Nucleus accumbens (tissue), 56 donors: ENCODE results near the gene CAPN5.
"Not testable (repeated sequence)": the region's sequence is repeated elsewhere in the genome, so short reads cannot be mapped to it uniquely, and the experiment has no call there.

Source experiments
- DNase-seq, 56 donors: peaks; one replicate each; lab custom pipeline; 2025; lab: John Stamatoyannopoulos, UW

CAPN5 gene

DNA sequence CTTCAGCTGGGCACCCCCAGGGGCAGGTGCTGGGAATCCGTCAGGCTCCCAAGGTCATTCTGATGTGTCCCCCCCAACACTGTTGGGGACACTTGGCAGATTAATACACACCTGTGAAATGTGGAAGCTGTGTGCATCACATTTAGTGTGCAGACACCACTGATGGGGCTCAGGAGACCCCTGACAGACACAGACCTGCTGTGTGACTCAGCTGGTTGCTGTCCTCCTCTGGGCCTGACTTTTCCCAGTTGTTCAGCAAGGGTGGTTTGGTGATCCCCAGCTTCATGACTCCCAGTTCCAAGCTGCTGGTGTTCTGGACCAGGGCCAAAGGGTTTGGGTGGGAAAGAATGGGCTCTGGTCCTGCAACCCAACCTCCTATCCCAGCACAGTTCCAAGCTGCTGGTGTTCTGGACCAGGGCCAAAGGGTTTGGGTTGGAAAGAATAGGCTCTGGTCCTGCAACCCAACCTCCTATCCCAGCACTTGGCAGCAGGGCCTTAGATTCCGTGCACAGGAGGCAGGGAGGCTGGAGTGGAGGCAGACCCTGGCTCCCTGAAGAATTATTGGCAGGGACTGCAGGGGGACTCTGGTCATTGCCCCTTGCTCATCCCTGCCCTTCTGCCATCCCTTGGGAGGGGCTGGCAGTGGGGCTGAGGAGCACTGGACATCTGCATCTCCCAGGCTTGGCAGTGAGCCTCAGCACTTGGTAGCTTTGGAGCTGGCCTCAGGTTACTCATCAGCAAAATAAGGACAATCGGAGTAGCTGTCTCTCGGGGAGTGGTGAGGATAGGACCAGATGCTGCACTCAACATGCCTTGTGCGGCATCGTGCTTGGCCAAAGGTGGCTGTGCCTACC lies 27.4 kb downstream of the CAPN5 start:
- peak in 1 of 56 donors; percentile 53 for DNase-seq

DNA sequence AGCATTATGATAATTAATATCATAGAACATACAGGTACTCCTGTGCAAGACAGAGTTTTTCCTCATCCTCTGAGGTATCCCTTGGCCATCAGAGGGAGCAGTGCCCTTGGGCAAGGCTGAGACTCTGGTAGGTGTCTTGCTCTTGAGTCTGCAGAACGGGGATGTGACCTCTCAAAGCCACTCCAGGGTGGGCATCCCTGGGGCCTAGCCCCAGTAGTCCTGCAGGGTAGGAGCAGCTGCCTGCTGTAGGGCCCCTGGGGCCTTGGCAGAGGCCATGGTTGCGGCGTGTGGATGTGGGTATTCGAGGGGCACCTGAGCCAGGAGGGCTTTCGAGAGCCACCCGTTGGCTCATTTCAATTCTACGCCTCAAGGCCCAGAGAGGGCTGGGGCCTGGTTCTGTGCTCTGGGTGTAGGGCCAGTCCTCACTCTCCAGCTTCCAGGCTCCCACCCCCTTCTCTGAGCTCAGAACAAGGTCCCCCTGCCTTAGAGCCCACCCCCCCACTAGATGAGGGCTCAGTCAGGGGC lies 28.1 kb downstream of the CAPN5 start:
- no peak for DNase-seq

DNA sequence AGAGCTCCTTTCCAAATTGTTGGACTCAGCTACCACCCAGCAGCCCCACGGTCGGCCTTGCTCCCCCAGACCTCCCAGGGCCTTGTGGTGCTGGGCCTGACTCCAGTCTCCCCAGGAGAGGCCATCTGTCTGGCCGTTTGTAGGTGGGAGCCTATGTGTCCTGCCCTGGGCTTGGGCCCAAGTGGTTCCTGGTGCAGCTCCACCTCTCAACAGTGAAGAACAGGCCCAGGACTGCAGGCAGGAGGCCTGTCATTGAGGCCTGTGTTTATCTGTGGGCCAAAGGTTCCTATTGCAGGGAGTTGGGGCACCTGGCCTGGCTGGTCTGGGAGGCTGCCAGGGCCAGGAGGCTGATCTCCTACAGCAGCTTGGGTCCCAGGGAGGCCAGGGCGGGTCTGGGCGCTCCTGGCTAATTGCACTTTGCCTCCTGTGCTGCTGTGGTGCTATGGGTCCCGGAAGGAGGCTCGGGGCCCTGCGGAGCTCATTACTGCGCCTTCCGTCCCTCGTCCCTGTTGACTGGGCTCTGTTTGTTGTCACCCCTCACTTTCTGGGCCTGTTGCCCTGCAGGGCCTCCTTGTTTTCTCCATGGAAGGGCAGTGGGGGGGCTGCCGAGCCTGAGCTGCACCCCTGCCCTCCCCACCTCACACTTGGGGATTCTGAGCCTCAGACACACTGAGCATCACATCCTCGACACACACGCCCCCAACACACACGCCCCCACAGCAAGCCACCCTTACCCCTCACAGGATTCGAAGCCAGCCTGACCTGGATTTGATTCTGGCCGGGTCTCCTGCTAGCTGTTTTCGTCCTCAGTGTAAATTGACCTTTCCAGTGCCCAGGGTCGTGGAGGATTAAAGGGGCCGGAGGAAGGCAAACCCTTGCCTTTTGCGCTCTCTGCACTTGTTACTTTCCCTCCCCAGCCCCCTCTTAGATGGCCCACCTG lies 29.1 kb downstream of the CAPN5 start:
- DNase-seq: no peak

DNA sequence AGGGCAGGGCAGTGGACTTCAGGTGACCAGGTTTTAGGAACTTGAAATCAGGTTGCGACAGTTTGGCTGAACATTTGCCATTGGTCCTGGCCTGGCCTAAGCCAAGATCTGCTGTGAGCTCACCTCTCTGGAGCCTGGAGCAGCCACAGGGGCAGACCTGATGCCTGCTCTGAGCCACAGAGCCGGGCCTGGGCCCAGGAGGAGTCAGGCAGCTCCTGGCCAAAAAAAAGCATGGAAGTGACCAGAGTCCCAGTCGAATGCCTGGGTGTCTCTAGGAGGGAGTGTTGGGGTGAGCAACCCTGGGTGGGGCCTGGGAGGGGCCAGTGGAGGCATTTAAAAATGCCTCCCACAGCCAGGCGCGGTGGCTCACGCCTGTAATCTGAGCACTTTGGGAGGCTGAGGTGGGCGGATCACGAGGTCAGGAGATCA lies 29.8 kb downstream of the CAPN5 start:
- DNase-seq: no peak

DNA sequence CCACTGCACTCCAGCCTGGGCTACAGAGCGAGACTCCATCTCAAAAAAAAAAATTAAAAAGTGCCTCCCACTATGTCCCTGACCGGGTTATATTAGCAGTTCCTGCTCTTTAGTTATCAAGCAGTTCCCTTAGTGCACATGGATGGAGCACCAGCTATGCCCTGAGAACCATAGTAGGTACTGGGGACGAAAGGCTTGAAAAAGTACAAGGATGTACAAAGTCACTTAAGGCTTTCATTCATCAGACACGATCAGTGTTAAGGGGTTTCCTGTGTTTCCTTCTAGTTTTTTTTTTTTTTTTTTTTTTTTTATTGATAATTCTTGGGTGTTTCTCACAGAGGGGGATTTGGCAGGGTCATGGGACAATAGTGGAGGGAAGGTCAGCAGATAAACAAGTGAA lies 30.4 kb downstream of the CAPN5 start:
- DNase-seq: not testable (repeated sequence)

DNA sequence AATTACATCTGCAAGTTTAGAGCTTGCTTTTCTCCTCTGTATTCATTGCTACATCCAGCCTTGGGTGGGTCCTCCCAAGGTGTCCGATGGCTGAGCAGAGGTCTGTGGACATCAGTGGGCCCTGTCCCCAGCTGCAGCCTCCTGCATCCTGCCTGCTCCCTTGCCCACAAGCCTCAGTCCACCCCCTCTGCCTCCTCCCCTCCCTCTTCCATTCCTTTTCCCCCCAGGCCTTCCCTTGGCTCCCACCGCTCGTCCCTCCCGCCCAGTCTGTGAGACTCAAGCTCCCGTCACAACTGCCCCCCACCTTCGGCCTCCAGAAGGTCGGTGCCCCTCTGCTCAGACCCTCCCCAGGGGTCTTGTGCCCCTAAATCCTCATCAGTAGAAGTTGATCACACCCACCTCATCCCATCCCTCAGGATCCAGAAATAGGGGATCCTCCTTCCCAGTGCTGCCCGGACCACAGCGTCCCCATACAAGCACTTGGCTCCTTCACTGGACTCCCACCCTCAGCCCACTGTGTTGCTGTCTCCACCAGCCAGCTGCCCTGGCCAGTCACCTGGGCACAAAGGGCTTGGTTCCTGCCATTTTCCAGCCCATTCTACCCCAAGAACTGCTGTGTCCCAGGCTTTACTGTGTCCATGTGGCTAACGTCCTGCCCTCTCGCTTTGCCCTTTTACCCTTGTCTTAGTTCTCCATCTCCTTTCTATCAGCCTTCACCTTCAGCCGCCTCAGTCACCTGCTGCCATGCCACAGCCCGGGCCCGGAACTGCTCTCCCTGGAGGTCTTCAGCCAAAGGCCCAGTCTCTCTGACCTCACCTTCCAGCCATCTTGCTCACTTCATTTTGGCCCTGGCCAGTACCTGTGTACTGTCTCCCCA lies 33.6 kb downstream of the CAPN5 start:
- no peak for DNase-seq

DNA sequence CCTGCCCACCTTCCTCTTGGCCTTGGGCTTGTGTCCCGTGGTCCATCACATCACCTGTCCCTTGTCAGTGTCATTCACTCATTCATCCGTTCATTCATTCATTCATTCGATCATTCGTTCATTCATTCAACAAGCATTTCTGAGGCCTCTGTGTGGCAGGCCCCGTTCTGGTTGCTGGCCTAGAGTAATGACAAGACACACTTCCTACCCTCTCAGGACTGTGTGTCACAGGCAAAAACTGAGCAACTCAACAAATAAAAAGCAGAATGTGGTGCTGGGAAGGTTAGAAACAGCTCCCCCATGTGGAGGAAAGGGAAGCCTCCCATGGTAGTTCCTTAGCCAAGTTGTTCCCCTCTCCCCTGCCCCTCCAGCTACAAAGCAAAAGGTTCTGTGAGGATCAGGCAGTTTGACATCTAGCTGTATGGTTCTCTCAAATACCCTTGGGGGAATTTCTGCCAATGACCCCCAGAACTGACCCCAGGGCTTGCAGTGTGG lies 34.3 kb downstream of the CAPN5 start:
- DNase-seq: no peak

DNA sequence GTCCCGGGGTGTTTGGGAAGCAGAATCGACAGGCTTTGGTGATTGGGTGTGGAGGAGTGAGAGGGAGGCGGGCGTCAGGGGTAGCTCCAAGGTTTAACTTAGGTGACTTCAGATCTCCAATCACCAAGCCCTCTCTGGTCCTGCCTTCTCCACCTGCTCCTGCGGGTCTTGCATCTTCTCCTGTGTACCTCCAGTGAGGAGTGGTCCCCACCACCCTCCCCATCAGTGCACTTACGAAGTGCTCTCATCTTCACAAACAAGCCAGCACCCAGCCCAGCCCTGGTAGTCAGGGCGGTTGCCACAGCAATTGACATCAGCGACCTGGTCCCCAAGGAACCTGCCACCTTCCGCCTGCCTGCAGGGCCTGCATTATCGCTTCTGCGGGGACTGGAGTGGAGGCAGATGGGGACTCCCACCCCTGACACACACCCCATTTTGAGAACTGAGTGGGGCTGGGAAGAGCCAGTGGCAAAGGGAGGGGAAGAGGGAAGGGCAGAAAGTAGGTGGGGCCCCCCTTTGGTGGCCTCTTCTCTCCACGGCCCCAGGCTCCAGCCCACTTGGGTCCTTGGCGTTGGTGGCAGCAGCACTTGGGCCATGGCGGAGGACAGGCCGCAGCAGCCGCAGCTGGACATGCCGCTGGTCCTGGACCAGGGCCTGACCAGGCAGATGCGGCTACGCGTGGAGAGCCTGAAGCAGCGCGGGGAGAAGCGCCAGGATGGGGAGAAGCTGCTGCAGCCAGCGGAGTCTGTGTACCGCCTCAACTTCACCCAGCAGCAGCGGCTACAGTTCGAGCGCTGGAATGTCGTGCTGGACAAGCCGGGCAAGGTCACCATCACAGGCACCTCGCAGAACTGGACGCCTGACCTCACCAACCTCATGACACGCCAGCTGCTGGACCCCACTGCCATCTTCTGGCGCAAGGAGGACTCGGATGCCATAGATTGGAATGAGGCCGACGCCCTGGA lies 35.8 kb downstream of the CAPN5 start, which contains the start of gene OMP:
Gene OMP (plus strand): TSS at position 595 of the 965 bp plus-strand sequence. CDS start 0 bp downstream, at position 595.
- DNase-seq: no peak

DNA sequence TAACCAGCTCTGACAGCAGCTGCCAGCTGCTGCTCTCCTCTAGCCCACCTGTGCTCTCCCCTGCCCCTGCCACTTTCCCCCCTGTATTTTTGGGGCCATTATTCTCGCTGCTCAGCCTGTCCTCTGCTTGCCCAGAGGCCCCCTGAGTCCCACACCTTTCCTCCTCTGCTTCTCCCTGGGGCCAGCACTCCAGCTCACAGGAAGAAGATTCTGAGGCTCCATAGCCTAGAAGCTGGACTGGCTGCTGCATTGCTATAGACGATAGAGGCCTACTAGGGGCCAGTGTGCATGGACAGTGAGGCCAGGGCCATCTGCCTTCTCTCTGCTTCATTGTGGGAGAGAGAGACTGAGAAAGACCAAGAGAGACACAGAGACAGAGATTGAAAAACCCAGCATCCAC lies 36.5 kb downstream of the CAPN5 start:
- no peak for DNase-seq

DNA sequence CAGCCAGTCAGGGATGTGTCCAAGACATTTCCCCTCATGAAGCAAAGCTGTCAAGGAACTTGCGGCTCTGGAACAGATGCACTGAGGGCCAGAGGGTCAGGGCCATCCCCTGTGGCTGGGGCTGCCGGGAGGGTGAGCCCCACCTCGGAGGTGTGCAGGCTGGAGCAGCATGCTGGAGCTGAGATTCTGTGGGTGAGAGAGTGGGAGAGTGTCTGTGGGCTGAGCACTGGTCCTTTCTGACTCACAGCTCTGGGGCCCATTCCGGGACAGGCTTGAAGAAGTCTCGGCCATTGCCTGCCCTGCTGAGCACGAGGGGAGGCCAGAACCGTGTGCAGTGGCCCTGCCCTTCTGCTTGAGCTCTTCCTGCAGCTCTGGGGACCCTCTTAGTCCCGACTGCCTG lies 38.0 kb downstream of the CAPN5 start:
- DNase-seq: no peak

DNA sequence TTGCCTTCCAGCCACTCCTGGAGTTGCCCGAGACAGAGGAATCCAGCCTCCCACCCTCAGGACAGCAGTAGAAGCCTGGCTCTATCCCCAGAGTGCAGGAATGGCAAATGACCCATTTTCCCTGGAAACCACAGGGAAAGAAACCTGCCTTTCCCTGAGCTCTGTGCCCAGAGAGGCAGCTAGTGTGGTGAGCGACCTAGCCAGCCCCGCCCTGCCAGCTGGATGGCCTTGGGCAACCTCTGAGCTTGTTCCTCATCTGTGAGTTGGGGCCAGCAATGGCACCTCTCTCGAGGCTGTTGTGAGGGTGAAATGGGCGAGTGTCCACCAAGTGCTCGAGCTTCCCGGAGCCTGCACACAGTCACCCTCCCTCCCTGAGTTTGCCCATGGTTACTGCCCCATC lies 39.5 kb downstream of the CAPN5 start:
- peak in 18 of 56 donors; percentile 6 to 62 (median 24) for DNase-seq

DNA sequence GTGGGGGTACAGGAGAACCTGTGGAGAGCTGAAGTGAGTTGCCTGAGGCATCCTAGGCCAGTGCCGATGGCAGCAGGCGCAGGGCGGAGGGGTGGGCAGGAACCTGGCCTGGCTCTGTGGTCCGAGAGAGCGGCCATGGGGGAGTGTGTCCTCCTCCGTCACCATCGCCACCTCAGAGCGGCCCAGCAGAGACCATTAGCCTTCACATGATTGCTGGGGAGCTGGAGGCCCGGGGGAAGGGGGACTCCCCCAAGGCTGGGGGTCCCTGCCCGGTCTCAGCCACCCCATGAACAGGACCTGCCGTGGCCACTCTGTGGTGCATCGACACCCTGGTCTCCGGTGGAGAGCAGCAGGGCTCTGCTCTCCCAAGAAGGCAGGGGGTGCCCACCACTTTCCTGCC lies 40.0 kb downstream of the CAPN5 start:
- no peak for DNase-seq

DNA sequence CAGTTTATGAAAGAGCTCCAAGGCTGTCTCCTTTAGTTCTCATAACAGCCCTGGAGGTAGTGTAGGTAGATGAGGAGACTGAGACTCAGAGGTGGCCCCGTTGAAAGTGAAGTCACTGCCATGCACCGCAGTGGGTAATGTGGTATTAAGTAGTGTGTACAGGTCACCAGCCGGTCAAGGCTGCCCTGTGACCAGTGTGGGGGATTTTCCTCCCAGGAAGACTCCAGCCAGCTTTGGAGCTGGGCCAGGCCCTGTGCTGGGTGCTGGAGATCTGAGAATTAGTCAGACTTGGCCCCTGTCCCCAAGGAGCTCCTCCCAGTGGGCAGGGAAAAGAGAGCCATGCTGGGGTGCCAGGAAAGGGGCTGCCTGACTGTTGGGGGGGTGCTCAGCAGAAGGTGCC lies 41.2 kb downstream of the CAPN5 start:
- peak in 6 of 56 donors; percentile 7 to 50 (median 18) for DNase-seq

DNA sequence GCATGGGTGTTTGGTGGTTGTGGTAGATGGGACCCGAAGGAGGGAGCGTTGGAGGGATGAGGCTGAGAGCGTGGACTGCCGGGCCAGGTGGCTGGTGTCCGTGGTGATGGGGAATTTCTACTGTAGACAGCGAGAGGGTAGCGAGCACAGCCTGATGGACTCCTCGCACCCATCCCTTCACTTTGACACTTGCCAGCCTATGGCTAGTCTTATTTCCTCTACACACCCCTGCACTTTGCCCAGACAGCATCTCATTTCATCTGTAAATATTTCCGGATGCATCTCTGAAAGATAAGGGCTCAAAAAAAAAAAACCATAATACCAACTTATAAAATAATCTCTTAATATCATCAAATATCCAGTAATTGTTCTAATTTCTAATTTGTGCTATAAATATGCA lies 41.7 kb downstream of the CAPN5 start:
- no peak for DNase-seq

DNA sequence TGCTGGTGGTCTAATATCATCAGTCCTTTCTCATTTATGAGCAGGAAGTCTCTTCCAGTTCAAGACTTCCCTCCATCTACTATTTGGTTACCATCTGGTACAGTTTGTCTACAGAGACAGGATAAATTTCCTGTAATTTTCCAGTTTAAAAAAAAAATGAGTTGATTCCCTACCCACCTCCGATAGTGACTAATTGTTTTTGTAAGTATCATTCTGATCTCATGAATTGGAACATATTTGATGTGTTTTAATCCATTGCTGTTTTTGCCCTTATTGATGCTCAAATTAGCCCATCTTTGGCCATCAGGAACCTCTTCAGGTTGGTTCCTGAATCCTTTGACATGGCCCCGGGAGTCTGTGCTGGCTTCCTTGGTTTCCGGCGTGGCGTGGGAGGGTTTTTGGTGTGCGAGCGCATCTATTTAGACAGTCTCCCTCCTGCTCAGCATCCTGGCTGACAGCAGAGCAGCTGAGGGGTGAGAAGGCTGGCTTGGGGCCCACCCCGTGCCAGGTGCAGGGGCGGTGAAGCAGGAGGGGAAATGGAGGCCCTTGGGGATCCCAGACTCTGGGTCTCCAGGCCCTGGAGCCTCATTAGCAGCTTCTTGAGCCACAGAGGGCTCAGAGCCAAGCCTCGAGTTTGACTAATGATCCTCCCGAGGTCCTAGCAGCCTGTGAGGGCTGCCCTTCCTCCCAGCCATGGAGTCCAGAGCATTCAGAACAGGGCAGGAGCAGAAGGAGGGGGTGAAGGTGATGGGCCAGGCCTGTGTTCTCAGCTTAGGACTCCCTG lies 42.7 kb downstream of the CAPN5 start:
- DNase-seq: no peak

DNA sequence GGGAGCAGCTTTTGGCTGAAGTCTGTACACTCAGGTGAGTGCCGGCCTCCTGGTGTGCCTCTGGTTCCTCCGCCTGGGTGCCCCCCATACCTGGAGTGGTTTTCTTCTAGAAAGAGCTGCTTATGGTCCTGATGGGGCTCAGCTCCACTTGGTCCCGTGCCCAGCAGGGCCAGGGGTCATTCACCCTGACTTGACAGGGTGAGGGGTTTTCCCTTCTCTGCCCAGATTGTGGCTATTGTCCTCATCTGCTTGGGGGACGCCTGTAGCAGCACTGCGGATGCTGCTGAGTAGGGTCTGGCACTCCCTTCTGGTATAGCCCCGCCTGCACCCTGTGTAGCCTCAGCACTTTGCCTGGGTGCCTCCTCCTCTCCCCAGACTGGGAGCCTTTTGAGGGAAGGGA lies 44.1 kb downstream of the CAPN5 start:
- DNase-seq: no peak

DNA sequence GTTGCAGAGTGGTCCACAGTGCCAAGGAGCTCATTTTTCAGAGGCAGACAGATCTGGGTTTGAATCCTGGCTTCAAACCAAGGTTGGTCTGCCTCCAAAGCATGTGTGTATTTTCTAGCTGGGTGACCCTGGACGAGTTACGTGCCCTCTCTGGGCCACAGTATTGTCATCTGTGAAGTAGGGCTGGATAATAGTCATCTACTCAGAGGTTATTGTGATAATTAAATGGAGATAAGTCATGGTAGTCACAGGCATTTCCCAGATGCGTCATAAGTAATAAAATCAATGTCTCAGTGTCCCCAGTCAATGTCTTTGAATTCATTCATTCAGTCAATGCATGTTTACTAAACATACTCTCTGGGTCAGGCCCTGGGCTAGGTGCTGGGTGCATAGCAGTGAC lies 44.5 kb downstream of the CAPN5 start:
- no peak for DNase-seq

DNA sequence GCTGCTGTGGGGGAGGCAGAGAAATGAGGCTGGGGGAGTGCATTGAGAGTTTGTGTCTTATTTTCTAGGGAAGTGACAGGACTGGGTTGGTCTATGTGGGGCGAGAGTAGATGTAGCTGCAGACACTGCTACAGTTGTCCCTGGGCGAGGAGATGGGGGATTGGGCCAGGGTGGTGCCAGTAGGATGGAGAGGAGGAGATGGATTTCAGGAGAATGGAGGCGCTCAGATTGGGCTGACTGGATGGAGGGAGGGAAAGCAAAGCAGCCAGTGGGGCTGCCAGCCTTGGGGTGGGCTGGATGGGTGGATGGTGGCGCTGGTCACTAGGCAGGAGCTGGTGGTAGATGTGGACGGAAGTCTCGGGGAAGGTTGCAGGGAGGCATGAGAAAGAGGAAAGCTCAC lies 45.2 kb downstream of the CAPN5 start:
- no peak for DNase-seq
